GM12873 (cell line): Measurements from ENCODE around the gene P2RX7.

Experiments
- CTCF ChIP-seq: IDR thresholded peaks from 2 replicates; pipeline ENCODE4 v1.5.1; 2012; ENCODE audit warnings: low read depth, mild to moderate bottlenecking, moderate library complexity, low read length, control low read depth; ENCODE audit not compliant: insufficient read depth; ENCODE audit errors: missing control alignments

Gene P2RX7

GRCh38 chr12:121236776-121237175, 104.1 kb downstream of the P2RX7 start:
- TF ChIP-seq CTCF: no peak

- no peak for TF ChIP-seq CTCF
These were observed 104.7 kb downstream of the P2RX7 start for GRCh38 chr12:121237415-121237814.
